ENCODE data around the gene SYNRG. TPM values are rescaled to one million over a fixed set of nuclear protein-coding genes. Genes with fewer than 3 reads are reported as not detected.

Gene SYNRG
- total RNA-seq, 1 experiment from 2014 or later, result 18.0 TPM

- Mint-ChIP-seq H3K4me3 (ENCODE audit: unreplicated experiment) (peak overlapping the region; percentile 92), H3K4me1 (ENCODE audit: insufficient read depth, unreplicated experiment) (peaks cover 33% of the 10 kb centered on the region), H3K9me3 (ENCODE audit: unreplicated experiment) (no peaks in the 10 kb centered on the region), H3K36me3 (ENCODE audit: insufficient read depth, unreplicated experiment) (peaks cover 5% of the 10 kb centered on the region), H3K27ac (ENCODE audit: low read depth, unreplicated experiment) (peak overlapping the region; percentile 79), H3K27me3 (ENCODE audit: insufficient read depth, unreplicated experiment) (no peaks in the 10 kb centered on the region)
- TF ChIP-seq CTCF (IDR thresholded peaks at IDR 0.05; ENCODE audit: unreplicated experiment), result no peak
- ChIA-PET POLR2A (interaction anchor here (0.5 to 8.1 kb wide), 30 partner anchors 8 to 155 kb away, joined by 3 to 130 read pairs (median 5); partner anchors contain the start of genes ACACA, SYNRG and TADA2A), CTCF (interaction anchor here (0.6 to 1.0 kb wide), 2 partner anchors 114 to 148 kb away, joined by 3 to 11 read pairs; no protein-coding TSS in a partner anchor)
- intact Hi-C loops (cut with micrococcal nuclease), result no loop called here
- DNase-seq (ENCODE audit: unreplicated experiment), result peak; percentile 88
- TSS peak; percentile 60 for BruUV-seq (replicated peaks)
Observed at GRCh38 chr17:37488009-37488604, 121.1 kb downstream of the SYNRG start.

GRCh38 chr17:37485938-37486570 is 123.2 kb downstream of the SYNRG start:
- Mint-ChIP-seq H3K4me1 (ENCODE audit: insufficient read depth, unreplicated experiment) (peaks cover 27% of the 10 kb centered on the region), H3K9me3 (ENCODE audit: unreplicated experiment) (no peaks in the 10 kb centered on the region), H3K4me3 (ENCODE audit: unreplicated experiment) (no peak overlapping the region), H3K27ac (ENCODE audit: low read depth, unreplicated experiment) (no peak overlapping the region), H3K36me3 (ENCODE audit: insufficient read depth, unreplicated experiment) (peaks cover 6% of the 10 kb centered on the region), H3K27me3 (ENCODE audit: insufficient read depth, unreplicated experiment) (no peaks in the 10 kb centered on the region)
- no peak for DNase-seq (ENCODE audit: unreplicated experiment)
- POLR2A ChIA-PET, result interaction anchor here (1.0 to 8.1 kb wide), 5 partner anchors 11 to 78 kb away, joined by 3 to 130 read pairs (median 19); no protein-coding TSS in a partner anchor
- CTCF ChIA-PET, result interaction anchor here (0.7 to 1.4 kb wide), 4 partner anchors 9 to 113 kb away, joined by 3 to 4 read pairs (median 3); no protein-coding TSS in a partner anchor
- BruUV-seq (replicated peaks), result no TSS peak
- no peak for TF ChIP-seq CTCF (IDR thresholded peaks at IDR 0.05; ENCODE audit: unreplicated experiment)
- intact Hi-C loops (cut with micrococcal nuclease), result no loop called here

DNA sequence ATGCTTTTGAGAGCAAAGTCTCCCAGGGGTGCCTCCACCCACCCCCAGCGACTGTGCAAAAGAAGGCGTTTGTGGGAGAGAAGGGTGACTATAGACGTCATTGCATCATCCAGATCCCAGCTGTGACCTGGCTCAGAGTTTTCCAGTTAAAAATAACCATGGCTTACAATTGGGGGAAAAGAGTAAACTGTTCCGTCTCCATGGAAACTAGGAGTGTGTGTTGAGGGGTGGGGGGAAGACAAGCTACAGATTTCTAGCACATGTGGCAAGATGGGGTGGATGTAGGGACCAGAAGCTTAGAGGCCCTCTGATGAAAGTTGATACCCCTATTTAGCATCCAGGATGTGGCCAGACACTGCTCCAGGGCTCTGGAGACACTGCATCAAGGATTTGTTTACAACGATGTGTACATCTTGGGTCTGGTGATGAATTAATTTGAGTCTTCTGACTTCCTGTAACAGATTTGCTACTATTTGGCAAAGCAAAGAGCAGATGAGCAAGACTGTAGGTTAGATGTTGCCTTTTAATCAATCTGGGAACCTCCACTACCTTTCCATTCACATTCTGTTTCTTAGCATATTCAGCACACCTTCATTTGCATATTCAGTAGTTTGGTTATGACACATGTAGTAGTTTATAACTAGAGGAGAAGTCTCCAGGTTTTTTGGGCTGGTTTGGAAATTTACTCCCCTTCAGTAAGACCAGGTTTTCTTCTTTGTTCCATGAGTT is 125.7 kb downstream of the SYNRG start:
- intact Hi-C loops (cut with micrococcal nuclease), result no loop called here

More for the DNA sequence above, 125.7 kb downstream of the SYNRG start:
- Mint-ChIP-seq H3K36me3 (ENCODE audit: insufficient read depth, unreplicated experiment) (peaks cover 17% of the 10 kb centered on the region), H3K4me3 (ENCODE audit: unreplicated experiment) (no peak overlapping the region), H3K27ac (ENCODE audit: low read depth, unreplicated experiment) (no peak overlapping the region), H3K27me3 (ENCODE audit: insufficient read depth, unreplicated experiment) (no peaks in the 10 kb centered on the region), H3K9me3 (ENCODE audit: unreplicated experiment) (no peaks in the 10 kb centered on the region), H3K4me1 (ENCODE audit: insufficient read depth, unreplicated experiment) (peaks cover 27% of the 10 kb centered on the region)
- DNase-seq (ENCODE audit: unreplicated experiment), result peak; percentile 56
- BruUV-seq (replicated peaks), result no TSS peak
- TF ChIP-seq CTCF (IDR thresholded peaks at IDR 0.05; ENCODE audit: unreplicated experiment), result no peak
- CTCF ChIA-PET, result interaction anchor here (2.0 kb wide), 1 partner anchor 38 kb away, joined by 8 read pairs; no protein-coding TSS in a partner anchor
- POLR2A ChIA-PET, result interaction anchor here (0.7 to 6.6 kb wide), 5 partner anchors 8 to 319 kb away, joined by 3 to 60 read pairs (median 4); no protein-coding TSS in a partner anchor

All from MCF 10A (cell line).